ENCODE measurements around the gene RRP1. TPM values are rescaled to one million over a fixed set of nuclear protein-coding genes. Genes with fewer than 3 reads are reported as not detected.

Gene RRP1
- total and polyA plus RNA-seq, 2 of the 13 experiments (the other 11 are each of a cell fraction or from before 2014, with no cell fraction given), result 20.1 to 35.1 TPM

DNA sequence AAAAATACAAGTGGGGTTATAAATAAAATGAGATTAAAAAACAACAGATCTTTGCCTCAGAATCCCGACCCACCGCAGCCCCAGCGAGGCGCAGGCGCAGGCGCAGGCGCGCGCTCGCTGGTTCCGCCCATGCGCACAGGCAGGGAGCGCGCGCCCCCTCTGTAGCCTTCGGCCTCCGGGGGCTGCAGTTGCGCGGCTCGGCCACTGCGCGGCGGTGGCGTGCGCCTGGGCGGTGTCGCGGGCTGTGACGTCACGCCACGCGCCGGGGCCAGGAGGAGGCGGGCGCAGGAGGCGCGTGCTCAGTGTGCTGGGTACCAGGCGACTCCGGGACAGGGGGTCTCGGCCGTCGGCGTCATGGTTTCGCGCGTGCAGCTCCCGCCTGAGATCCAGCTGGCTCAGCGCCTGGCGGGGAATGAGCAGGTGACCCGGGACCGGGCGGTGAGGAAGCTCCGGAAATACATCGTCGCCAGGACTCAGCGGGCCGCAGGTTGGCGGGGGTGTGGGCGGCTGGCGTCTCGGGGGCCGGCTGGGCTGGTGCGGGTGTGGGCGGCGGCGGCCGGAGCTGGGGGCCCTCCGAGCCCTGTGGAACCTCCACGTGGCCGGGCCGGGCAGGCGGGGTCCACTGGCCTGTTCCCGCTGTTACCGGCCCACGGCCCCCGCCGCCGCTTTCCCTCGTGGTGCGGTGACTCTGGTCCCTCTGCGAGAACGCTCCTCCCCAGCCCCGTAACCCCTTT is at the start of gene RRP1 (continued):
- 0 out of 2 replicates have a peak, but pooled peaks have one; percentile 45 for TF ChIP-seq ZNF383 (CRISPR knock-in tag; IDR thresholded peaks at IDR 0.05; ENCODE audit: borderline replicate concordance)
- no peak for TF ChIP-seq ZNF7 (CRISPR knock-in tag; IDR thresholded peaks at IDR 0.05)
- TF ChIP-seq KAT8 (CRISPR knock-in tag; IDR thresholded peaks at IDR 0.05), result peak; percentile 90
- TF ChIP-seq SP4 (CRISPR knock-in tag; IDR thresholded peaks at IDR 0.05), result peak; percentile 93
- no peak for TF ChIP-seq ZNF260 (CRISPR knock-in tag; IDR thresholded peaks at IDR 0.05; ENCODE audit: borderline replicate concordance, low read depth)
- no peak for TF ChIP-seq ZNF350 (CRISPR knock-in tag; IDR thresholded peaks at IDR 0.05; ENCODE audit: borderline replicate concordance, low read depth)
- no peak for TF ChIP-seq ZSCAN5A (CRISPR knock-in tag; IDR thresholded peaks at IDR 0.05; ENCODE audit: borderline replicate concordance)
- no peak for TF ChIP-seq GATA4 (IDR thresholded peaks at IDR 0.05; ENCODE audit: borderline replicate concordance, low read depth)
- TF ChIP-seq HDAC6 (IDR thresholded peaks at IDR 0.05; ENCODE audit: low read depth, low read length), result no peak
- no peak for TF ChIP-seq TRIM22 (IDR thresholded peaks at IDR 0.05)
- no peak for TF ChIP-seq CCAR2 (optimal IDR thresholded peaks at IDR 0.05; ENCODE audit: low read depth, low read length)
- TF ChIP-seq MIER3 (CRISPR knock-in tag; IDR thresholded peaks at IDR 0.05; ENCODE audit: borderline replicate concordance), result peak; percentile 50; the same call in 1 of the 2 replicates
- no peak for TF ChIP-seq NONO (IDR thresholded peaks at IDR 0.05)
- peak; percentile 93 for TF ChIP-seq NONO (CRISPR knock-in tag; conservative IDR thresholded peaks at IDR 0.05)
- TF ChIP-seq MEIS2 (CRISPR knock-in tag; IDR thresholded peaks at IDR 0.05), result peak; percentile 89; the same call in 1 of the 2 replicates
- no peak for TF ChIP-seq ELF1 (CRISPR knock-in tag; IDR thresholded peaks at IDR 0.05)
- TF ChIP-seq CREB1 (IDR thresholded peaks at IDR 0.05), result peak; percentile 100
- no peak for TF ChIP-seq CREB1 (CRISPR knock-in tag; IDR thresholded peaks at IDR 0.05)
- TF ChIP-seq ZNF570 (CRISPR knock-in tag; IDR thresholded peaks at IDR 0.05; ENCODE audit: borderline replicate concordance), result no peak
- peak; percentile 48 for TF ChIP-seq RBM39 (IDR thresholded peaks at IDR 0.05; ENCODE audit: low read depth, low read length, poor library complexity, severe bottlenecking)
- TF ChIP-seq, protein P1, sequence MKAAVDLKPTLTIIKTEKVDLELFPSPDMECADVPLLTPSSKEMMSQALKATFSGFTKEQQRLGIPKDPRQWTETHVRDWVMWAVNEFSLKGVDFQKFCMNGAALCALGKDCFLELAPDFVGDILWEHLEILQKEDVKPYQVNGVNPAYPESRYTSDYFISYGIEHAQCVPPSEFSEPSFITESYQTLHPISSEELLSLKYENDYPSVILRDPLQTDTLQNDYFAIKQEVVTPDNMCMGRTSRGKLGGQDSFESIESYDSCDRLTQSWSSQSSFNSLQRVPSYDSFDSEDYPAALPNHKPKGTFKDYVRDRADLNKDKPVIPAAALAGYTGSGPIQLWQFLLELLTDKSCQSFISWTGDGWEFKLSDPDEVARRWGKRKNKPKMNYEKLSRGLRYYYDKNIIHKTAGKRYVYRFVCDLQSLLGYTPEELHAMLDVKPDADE (CRISPR knock-in tag; IDR thresholded peaks at IDR 0.05), result no peak
- TF ChIP-seq IKZF4 (CRISPR knock-in tag; IDR thresholded peaks at IDR 0.05; ENCODE audit: borderline replicate concordance, low read depth, not compliant biosample characterization), result peak; percentile 66
- TF ChIP-seq XRCC5 (optimal IDR thresholded peaks at IDR 0.05; ENCODE audit: low read length), result peak; percentile 90
- no peak; the same call in 1 of the 2 replicates for TF ChIP-seq ZNF724P (CRISPR knock-in tag; IDR thresholded peaks at IDR 0.05; ENCODE audit: borderline replicate concordance)
- peak; percentile 91 for TF ChIP-seq ZNF607 (CRISPR knock-in tag; IDR thresholded peaks at IDR 0.05; ENCODE audit: borderline replicate concordance)
- TF ChIP-seq MIXL1 (CRISPR knock-in tag; IDR thresholded peaks at IDR 0.05), result peak; percentile 37; the same call in 1 of the 2 replicates
